Bronchial epithelial cell (primary cell): ENCODE data around the gene EDAR. TPM values are rescaled to one million over a fixed set of nuclear protein-coding genes. Genes with fewer than 3 reads are reported as not detected.

Source experiments
- DNase-seq: peaks from one replicate; pipeline ENCODE4 v3.0.0-alpha.2; 2010; ENCODE audit warnings: low read depth
- FAIRE-seq: peaks from 2 replicates; lab custom pipeline; 2011; peaks lifted over from hg19 to GRCh38; lab: Jason Lieb, UNC
- H3K27me3 ChIP-seq: 2 replicates; pipeline ENCODE4 v1.5.1; 2011; ENCODE audit warnings: low read length; ENCODE audit not compliant: control insufficient read depth, insufficient read depth
- H3K36me3 ChIP-seq: 2 replicates; pipeline ENCODE4 v1.5.1; 2011; ENCODE audit warnings: low read length; ENCODE audit not compliant: control insufficient read depth, insufficient read depth
- H3K4me3 ChIP-seq: 2 replicates; pipeline ENCODE4 v1.5.1; 2011; ENCODE audit warnings: mild to moderate bottlenecking, low read depth, low read length, control low read depth
- CTCF ChIP-seq: IDR thresholded peaks from 2 replicates; pipeline ENCODE4 v1.5.1; 2011; ENCODE audit warnings: mild to moderate bottlenecking, moderate library complexity, low read length, control low read depth, inconsistent platforms; ENCODE audit not compliant: insufficient read depth, severe bottlenecking
- total RNA-seq: library from RNA; depleted of rRNA; stranded (reverse); fragments of >200 nt; gene quantifications from 2 replicates; pipeline ENCODE4 v1.2.1, GENCODE V29; 2014

The EDAR gene
- total RNA-seq, 1 donor from 2014 or later: under 0.01 TPM

- no peak for DNase-seq
- no peak for FAIRE-seq
- no peak for TF ChIP-seq CTCF
- Histone ChIP-seq H3K36me3 (no peaks in the 10 kb centered on the region), H3K4me3 (no peak overlapping the region), H3K27me3 (peaks cover 2% of the 10 kb centered on the region)
Observed at GRCh38 chr2:108941767-108942166, 47.3 kb downstream of the EDAR start.

GRCh38 chr2:108941161-108941665, 47.8 kb downstream of the EDAR start:
- Histone ChIP-seq H3K4me3 (no peak overlapping the region), H3K36me3 (no peaks in the 10 kb centered on the region), H3K27me3 (peaks cover 2% of the 10 kb centered on the region)
- no peak for TF ChIP-seq CTCF
- no peak for FAIRE-seq
- no peak for DNase-seq

GRCh38 chr2:108940156-108940555, 48.9 kb downstream of the EDAR start:
- H3K4me3 ChIP-seq: no peak overlapping the region
- FAIRE-seq (no peak), DNase-seq (no peak)
- H3K36me3 ChIP-seq: no peaks in the 10 kb centered on the region
- peaks cover 4% of the 10 kb centered on the region for H3K27me3 ChIP-seq
- TF ChIP-seq CTCF: no peak

GRCh38 chr2:108938077-108938710, 50.8 kb downstream of the EDAR start:
- H3K4me3 ChIP-seq: no peak overlapping the region
- H3K27me3 ChIP-seq: peaks cover 4% of the 10 kb centered on the region
- H3K36me3 ChIP-seq: no peaks in the 10 kb centered on the region
- no peak for FAIRE-seq
- TF ChIP-seq CTCF: no peak
- no peak for DNase-seq

GRCh38 chr2:108937367-108938017, 51.5 kb downstream of the EDAR start:
- FAIRE-seq (no peak), DNase-seq (no peak)
- no peak for TF ChIP-seq CTCF
- peaks cover 4% of the 10 kb centered on the region for H3K27me3 ChIP-seq
- H3K4me3 ChIP-seq: no peak overlapping the region
- no peaks in the 10 kb centered on the region for H3K36me3 ChIP-seq
